HEK293T (cell line): ENCODE measurements around the gene SORD.

Experiments used
- CTCF ChIA-PET: fragments of 350-600 bp; formaldehyde crosslinking; extraction: SDS; loops from one replicate; lab custom pipeline; 2021; ENCODE audit warnings: antibody characterized with exemption, inconsistent platforms; lab: Yijun Ruan, JAX
- POLR2A ChIA-PET: fragments of 350-600 bp; formaldehyde crosslinking; extraction: SDS; loops from one replicate; lab custom pipeline; 2020; ENCODE audit warnings: antibody characterized with exemption, inconsistent platforms; lab: Yijun Ruan, JAX
- DNase-seq: peaks from one replicate; pipeline ENCODE4 v3.0.0; 2012; ENCODE audit warnings: mixed read lengths; ENCODE audit errors: extremely low spot score
- ARNT ChIP-seq: fragments of 450-650 bp; IDR thresholded peaks from 2 replicates; pipeline ENCODE4 v1.6.1; 2017; ENCODE audit warnings: mild to moderate bottlenecking
- ELF4 ChIP-seq: fragments of 450-650 bp; IDR thresholded peaks from 2 replicates; pipeline ENCODE4 v1.6.1; 2017; ENCODE audit warnings: antibody characterized with exemption
- FOXA1 ChIP-seq: fragments of 450-650 bp; IDR thresholded peaks from 2 replicates; pipeline ENCODE4 v1.6.1; 2016; ENCODE audit warnings: mild to moderate bottlenecking
- SP1 ChIP-seq: fragments of 450-650 bp; IDR thresholded peaks from 2 replicates; pipeline ENCODE4 v1.6.1; 2017
- TARDBP ChIP-seq: fragments of 450-650 bp; IDR thresholded peaks from 2 replicates; pipeline ENCODE4 v1.6.1; 2016
- TF ChIP-seq, protein P1 (sequence below): fragments of 450-650 bp; IDR thresholded peaks from 2 replicates; pipeline ENCODE4 v1.6.1; 2016

SORD gene

GRCh38 chr15:45126535-45127158 is 103.7 kb downstream of the SORD start:
- ChIA-PET CTCF (interaction anchor here (0.7 to 1.1 kb wide), 4 partner anchors 8 to 37 kb away, joined by 3 to 8 read pairs (median 4); no protein-coding TSS in a partner anchor), POLR2A (interaction anchor here (1.6 kb wide), 1 partner anchor 153 kb away, joined by 4 read pairs; no protein-coding TSS in a partner anchor)
- no peak for TF ChIP-seq FOXA1
- TF ChIP-seq, protein P1, sequence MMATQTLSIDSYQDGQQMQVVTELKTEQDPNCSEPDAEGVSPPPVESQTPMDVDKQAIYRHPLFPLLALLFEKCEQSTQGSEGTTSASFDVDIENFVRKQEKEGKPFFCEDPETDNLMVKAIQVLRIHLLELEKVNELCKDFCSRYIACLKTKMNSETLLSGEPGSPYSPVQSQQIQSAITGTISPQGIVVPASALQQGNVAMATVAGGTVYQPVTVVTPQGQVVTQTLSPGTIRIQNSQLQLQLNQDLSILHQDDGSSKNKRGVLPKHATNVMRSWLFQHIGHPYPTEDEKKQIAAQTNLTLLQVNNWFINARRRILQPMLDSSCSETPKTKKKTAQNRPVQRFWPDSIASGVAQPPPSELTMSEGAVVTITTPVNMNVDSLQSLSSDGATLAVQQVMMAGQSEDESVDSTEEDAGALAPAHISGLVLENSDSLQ = peak; percentile 47; the same call in 1 of the 2 replicates
- no peak for TF ChIP-seq ELF4
- no peak for TF ChIP-seq SP1
- TF ChIP-seq ARNT = no peak
- TF ChIP-seq TARDBP = no peak
- peak; percentile 17 for DNase-seq
